ENCODE results near the gene CDK6. TPM values are rescaled to one million over a fixed set of nuclear protein-coding genes. Genes with fewer than 3 reads are reported as not detected.

CDK6 gene
- total and polyA plus RNA-seq, 9 of the 15 experiments (the other 6 are each of a cell fraction or from before 2014, with no cell fraction given), result 7.6 to 109 (median 44.4) TPM

GRCh38 chr7:92735707-92736106 lies 100.7 kb downstream of the CDK6 start (continued):
- TF ChIP-seq, protein P1, sequence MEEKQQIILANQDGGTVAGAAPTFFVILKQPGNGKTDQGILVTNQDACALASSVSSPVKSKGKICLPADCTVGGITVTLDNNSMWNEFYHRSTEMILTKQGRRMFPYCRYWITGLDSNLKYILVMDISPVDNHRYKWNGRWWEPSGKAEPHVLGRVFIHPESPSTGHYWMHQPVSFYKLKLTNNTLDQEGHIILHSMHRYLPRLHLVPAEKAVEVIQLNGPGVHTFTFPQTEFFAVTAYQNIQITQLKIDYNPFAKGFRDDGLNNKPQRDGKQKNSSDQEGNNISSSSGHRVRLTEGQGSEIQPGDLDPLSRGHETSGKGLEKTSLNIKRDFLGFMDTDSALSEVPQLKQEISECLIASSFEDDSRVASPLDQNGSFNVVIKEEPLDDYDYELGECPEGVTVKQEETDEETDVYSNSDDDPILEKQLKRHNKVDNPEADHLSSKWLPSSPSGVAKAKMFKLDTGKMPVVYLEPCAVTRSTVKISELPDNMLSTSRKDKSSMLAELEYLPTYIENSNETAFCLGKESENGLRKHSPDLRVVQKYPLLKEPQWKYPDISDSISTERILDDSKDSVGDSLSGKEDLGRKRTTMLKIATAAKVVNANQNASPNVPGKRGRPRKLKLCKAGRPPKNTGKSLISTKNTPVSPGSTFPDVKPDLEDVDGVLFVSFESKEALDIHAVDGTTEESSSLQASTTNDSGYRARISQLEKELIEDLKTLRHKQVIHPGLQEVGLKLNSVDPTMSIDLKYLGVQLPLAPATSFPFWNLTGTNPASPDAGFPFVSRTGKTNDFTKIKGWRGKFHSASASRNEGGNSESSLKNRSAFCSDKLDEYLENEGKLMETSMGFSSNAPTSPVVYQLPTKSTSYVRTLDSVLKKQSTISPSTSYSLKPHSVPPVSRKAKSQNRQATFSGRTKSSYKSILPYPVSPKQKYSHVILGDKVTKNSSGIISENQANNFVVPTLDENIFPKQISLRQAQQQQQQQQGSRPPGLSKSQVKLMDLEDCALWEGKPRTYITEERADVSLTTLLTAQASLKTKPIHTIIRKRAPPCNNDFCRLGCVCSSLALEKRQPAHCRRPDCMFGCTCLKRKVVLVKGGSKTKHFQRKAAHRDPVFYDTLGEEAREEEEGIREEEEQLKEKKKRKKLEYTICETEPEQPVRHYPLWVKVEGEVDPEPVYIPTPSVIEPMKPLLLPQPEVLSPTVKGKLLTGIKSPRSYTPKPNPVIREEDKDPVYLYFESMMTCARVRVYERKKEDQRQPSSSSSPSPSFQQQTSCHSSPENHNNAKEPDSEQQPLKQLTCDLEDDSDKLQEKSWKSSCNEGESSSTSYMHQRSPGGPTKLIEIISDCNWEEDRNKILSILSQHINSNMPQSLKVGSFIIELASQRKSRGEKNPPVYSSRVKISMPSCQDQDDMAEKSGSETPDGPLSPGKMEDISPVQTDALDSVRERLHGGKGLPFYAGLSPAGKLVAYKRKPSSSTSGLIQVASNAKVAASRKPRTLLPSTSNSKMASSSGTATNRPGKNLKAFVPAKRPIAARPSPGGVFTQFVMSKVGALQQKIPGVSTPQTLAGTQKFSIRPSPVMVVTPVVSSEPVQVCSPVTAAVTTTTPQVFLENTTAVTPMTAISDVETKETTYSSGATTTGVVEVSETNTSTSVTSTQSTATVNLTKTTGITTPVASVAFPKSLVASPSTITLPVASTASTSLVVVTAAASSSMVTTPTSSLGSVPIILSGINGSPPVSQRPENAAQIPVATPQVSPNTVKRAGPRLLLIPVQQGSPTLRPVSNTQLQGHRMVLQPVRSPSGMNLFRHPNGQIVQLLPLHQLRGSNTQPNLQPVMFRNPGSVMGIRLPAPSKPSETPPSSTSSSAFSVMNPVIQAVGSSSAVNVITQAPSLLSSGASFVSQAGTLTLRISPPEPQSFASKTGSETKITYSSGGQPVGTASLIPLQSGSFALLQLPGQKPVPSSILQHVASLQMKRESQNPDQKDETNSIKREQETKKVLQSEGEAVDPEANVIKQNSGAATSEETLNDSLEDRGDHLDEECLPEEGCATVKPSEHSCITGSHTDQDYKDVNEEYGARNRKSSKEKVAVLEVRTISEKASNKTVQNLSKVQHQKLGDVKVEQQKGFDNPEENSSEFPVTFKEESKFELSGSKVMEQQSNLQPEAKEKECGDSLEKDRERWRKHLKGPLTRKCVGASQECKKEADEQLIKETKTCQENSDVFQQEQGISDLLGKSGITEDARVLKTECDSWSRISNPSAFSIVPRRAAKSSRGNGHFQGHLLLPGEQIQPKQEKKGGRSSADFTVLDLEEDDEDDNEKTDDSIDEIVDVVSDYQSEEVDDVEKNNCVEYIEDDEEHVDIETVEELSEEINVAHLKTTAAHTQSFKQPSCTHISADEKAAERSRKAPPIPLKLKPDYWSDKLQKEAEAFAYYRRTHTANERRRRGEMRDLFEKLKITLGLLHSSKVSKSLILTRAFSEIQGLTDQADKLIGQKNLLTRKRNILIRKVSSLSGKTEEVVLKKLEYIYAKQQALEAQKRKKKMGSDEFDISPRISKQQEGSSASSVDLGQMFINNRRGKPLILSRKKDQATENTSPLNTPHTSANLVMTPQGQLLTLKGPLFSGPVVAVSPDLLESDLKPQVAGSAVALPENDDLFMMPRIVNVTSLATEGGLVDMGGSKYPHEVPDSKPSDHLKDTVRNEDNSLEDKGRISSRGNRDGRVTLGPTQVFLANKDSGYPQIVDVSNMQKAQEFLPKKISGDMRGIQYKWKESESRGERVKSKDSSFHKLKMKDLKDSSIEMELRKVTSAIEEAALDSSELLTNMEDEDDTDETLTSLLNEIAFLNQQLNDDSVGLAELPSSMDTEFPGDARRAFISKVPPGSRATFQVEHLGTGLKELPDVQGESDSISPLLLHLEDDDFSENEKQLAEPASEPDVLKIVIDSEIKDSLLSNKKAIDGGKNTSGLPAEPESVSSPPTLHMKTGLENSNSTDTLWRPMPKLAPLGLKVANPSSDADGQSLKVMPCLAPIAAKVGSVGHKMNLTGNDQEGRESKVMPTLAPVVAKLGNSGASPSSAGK (IDR thresholded peaks at IDR 0.05), result no peak
- TF ChIP-seq JUNB (CRISPR knock-in tag; conservative IDR thresholded peaks at IDR 0.05) (no peak), RAD21 (CRISPR knock-in tag; conservative IDR thresholded peaks at IDR 0.05 in 1 of 2, IDR thresholded peaks at IDR 0.05 in 1 of 2) (no peak), MECOM (CRISPR knock-in tag; IDR thresholded peaks at IDR 0.05) (no peak), SOX6 (IDR thresholded peaks at IDR 0.05) (no peak), PHB2 (IDR thresholded peaks at IDR 0.05; ENCODE audit: low read depth) (no peak)

All from K562 (cell line).